Rectal smooth muscle tissue (tissue), 1 donor: Measurements from ENCODE around the gene PAN3.

ENCODE experiments used
- H3K27ac ChIP-seq: one replicate; pipeline ENCODE4 v1.7.0; 2013; ENCODE audit warnings: low read depth, low read length, inconsistent platforms
- H3K27me3 ChIP-seq: one replicate; pipeline ENCODE4 v1.7.0; 2013; ENCODE audit warnings: low read length; ENCODE audit not compliant: control insufficient read depth, insufficient read depth
- H3K36me3 ChIP-seq: one replicate; pipeline ENCODE4 v1.7.0; 2013; ENCODE audit warnings: low read length; ENCODE audit not compliant: control insufficient read depth, insufficient read depth
- H3K4me1 ChIP-seq: one replicate; pipeline ENCODE4 v1.7.0; 2013; ENCODE audit warnings: low read length; ENCODE audit not compliant: control insufficient read depth, insufficient read depth
- H3K4me3 ChIP-seq: one replicate; pipeline ENCODE4 v1.7.0; 2013; ENCODE audit warnings: low read length
- H3K9ac ChIP-seq: one replicate; pipeline ENCODE4 v1.7.0; 2013; ENCODE audit warnings: low read length

Gene PAN3

DNA sequence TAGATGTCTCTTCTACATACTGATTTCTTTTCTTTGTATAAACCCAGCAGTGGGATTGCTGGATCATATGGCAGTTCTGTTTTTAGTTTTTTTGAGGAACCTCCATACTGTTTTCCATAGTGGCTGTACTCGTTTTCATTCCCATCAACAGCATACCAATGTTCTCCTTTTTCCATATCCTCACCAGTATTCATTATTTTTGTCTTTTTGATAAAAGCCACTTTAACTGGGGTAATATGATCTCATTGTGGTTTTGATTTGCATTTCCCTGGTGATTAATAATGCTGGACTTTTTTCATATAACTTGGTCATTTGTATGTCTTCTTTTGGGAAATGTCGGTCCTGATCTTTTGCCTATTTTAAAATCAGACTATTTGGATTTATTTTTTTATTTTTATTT is 108.5 kb downstream of the PAN3 start:
- H3K27ac ChIP-seq, result no peak overlapping the region
- H3K4me3 ChIP-seq, result no peak overlapping the region
- no peak overlapping the region for H3K9ac ChIP-seq
- H3K36me3 ChIP-seq, result no peaks in the 10 kb centered on the region
- H3K27me3 ChIP-seq, result no peaks in the 10 kb centered on the region
- no peaks in the 10 kb centered on the region for H3K4me1 ChIP-seq

DNA sequence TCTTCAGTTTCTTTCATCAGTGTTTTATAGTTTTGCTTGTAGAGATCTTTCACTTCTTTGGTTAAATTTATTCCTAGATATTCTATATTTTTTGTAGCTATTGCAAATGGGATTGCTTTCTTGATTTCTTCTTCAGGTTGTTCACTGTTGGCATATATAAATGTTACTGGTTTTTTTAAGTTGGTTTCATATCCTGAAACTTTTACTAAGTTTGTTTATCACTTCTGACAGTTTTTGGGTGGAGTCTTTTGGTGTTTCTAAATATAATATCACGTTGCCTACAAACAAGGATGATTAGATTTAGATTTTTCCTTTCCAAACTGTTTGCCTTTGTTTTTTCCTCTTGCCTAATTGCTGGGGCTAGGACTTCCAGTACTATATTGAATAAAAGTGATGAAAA is 109.7 kb downstream of the PAN3 start:
- Histone ChIP-seq H3K27me3 (no peaks in the 10 kb centered on the region), H3K36me3 (no peaks in the 10 kb centered on the region), H3K4me1 (no peaks in the 10 kb centered on the region), H3K27ac (no peak overlapping the region), H3K9ac (no peak overlapping the region), H3K4me3 (no peak overlapping the region)

- H3K27ac ChIP-seq, result no peak overlapping the region
- H3K36me3 ChIP-seq, result no peaks in the 10 kb centered on the region
These were observed 112.2 kb downstream of the PAN3 start for GRCh38 chr13:28250542-28250941.

GRCh38 chr13:28251466-28251865 is 113.1 kb downstream of the PAN3 start:
- H3K27ac ChIP-seq, result no peak overlapping the region
- H3K36me3 ChIP-seq, result peaks cover 3% of the 10 kb centered on the region
- H3K4me3 ChIP-seq, result no peak overlapping the region
- H3K4me1 ChIP-seq, result no peaks in the 10 kb centered on the region
- H3K27me3 ChIP-seq, result no peaks in the 10 kb centered on the region
- no peak overlapping the region for H3K9ac ChIP-seq

More at GRCh38 chr13:28250542-28250941, 112.2 kb downstream of the PAN3 start:
- H3K4me1 ChIP-seq, result no peaks in the 10 kb centered on the region
- no peak overlapping the region for H3K9ac ChIP-seq
- H3K4me3 ChIP-seq, result no peak overlapping the region
- H3K27me3 ChIP-seq, result no peaks in the 10 kb centered on the region

DNA sequence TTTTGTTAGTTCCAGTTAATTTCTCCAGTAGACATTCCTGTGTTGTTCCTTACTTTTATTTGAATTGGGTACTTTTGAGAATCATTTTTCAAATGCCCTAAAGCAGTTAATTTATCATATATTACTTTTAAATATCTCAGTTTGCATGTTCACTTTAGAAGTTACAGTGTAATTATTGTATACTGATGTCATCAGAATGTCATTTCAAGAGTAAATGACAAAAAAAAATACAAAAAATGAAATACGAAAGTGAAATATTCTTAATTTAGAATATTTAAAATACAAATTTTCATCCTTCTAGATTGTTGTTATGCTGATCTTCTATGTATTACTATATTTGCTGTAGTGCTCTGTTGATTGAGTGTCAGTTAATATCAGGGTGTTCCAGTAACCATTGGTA is 114.2 kb downstream of the PAN3 start:
- Histone ChIP-seq H3K27me3 (no peaks in the 10 kb centered on the region), H3K4me1 (no peaks in the 10 kb centered on the region), H3K4me3 (no peak overlapping the region), H3K27ac (no peak overlapping the region), H3K9ac (no peak overlapping the region), H3K36me3 (peaks cover 5% of the 10 kb centered on the region)

- Histone ChIP-seq H3K9ac (no peak overlapping the region), H3K36me3 (peaks cover 9% of the 10 kb centered on the region), H3K27me3 (no peaks in the 10 kb centered on the region), H3K4me3 (no peak overlapping the region), H3K4me1 (no peaks in the 10 kb centered on the region), H3K27ac (no peak overlapping the region)
These were observed 119.0 kb downstream of the PAN3 start for GRCh38 chr13:28257305-28257704.

- H3K9ac ChIP-seq, result no peak overlapping the region
- no peak overlapping the region for H3K27ac ChIP-seq
- no peak overlapping the region for H3K4me3 ChIP-seq
- H3K36me3 ChIP-seq, result peaks cover 9% of the 10 kb centered on the region
- no peaks in the 10 kb centered on the region for H3K27me3 ChIP-seq
- no peaks in the 10 kb centered on the region for H3K4me1 ChIP-seq
These were observed 120.1 kb downstream of the PAN3 start for GRCh38 chr13:28258417-28258816.

- Histone ChIP-seq H3K36me3 (no peaks in the 10 kb centered on the region), H3K27ac (no peak overlapping the region), H3K27me3 (no peaks in the 10 kb centered on the region), H3K9ac (no peak overlapping the region), H3K4me1 (no peaks in the 10 kb centered on the region), H3K4me3 (no peak overlapping the region)
These were observed 129.2 kb downstream of the PAN3 start for GRCh38 chr13:28267497-28267896.

GRCh38 chr13:28268800-28269223 is 130.5 kb downstream of the PAN3 start:
- no peaks in the 10 kb centered on the region for H3K4me1 ChIP-seq
- H3K27me3 ChIP-seq, result no peaks in the 10 kb centered on the region
- no peak overlapping the region for H3K4me3 ChIP-seq
- H3K27ac ChIP-seq, result no peak overlapping the region
- no peak overlapping the region for H3K9ac ChIP-seq
- no peaks in the 10 kb centered on the region for H3K36me3 ChIP-seq

- no peak overlapping the region for H3K4me3 ChIP-seq
- no peaks in the 10 kb centered on the region for H3K36me3 ChIP-seq
- no peak overlapping the region for H3K9ac ChIP-seq
- H3K27me3 ChIP-seq, result no peaks in the 10 kb centered on the region
- no peak overlapping the region for H3K27ac ChIP-seq
- H3K4me1 ChIP-seq, result no peaks in the 10 kb centered on the region
These were observed 132.9 kb downstream of the PAN3 start for GRCh38 chr13:28271056-28271840.

- H3K9ac ChIP-seq, result no peak overlapping the region
- H3K27me3 ChIP-seq, result no peaks in the 10 kb centered on the region
- no peak overlapping the region for H3K4me3 ChIP-seq
- H3K4me1 ChIP-seq, result no peaks in the 10 kb centered on the region
- no peaks in the 10 kb centered on the region for H3K36me3 ChIP-seq
- H3K27ac ChIP-seq, result no peak overlapping the region
These were observed 135.6 kb downstream of the PAN3 start for GRCh38 chr13:28273919-28274318.

GRCh38 chr13:28282451-28282850 is 144.1 kb downstream of the PAN3 start:
- no peaks in the 10 kb centered on the region for H3K4me1 ChIP-seq
- H3K9ac ChIP-seq, result no peak overlapping the region
- no peak overlapping the region for H3K4me3 ChIP-seq
- no peak overlapping the region for H3K27ac ChIP-seq
- peaks cover 2% of the 10 kb centered on the region for H3K36me3 ChIP-seq
- no peaks in the 10 kb centered on the region for H3K27me3 ChIP-seq

DNA sequence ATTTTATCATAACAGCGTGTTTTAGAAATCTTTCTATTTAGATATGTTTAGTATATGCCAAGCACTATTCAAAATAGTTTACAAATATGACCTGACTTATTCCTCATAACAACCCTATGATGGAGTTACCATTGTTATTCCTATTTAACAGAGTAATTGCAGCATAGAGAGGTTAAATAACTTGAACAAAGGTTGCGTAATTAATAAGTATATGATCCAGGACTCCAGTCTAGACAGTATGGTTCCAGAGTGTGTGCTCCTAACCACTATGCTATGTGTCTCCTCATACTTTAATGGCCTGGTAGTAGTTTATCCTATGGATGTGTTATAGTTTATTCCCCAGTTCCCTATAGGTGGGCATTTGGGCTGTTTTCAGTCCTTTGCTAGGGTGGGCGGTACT is 145.3 kb downstream of the PAN3 start:
- H3K27ac ChIP-seq, result no peak overlapping the region
- peaks cover 2% of the 10 kb centered on the region for H3K36me3 ChIP-seq
- no peaks in the 10 kb centered on the region for H3K4me1 ChIP-seq
- no peaks in the 10 kb centered on the region for H3K27me3 ChIP-seq
- H3K4me3 ChIP-seq, result no peak overlapping the region
- H3K9ac ChIP-seq, result no peak overlapping the region
